NCI-H2196 treated with DMSO at 0.1 percent for 48 hours (cell line): ENCODE measurements around the gene AP3S1.
"Not testable (repeated sequence)": the region's sequence is repeated elsewhere in the genome, so short reads cannot be mapped to it uniquely, and the experiment has no call there.

Experiments
- DNase-seq: peaks from one replicate; lab custom pipeline; 2025; ENCODE audit not compliant: unreplicated experiment; lab: John Stamatoyannopoulos, UW

The AP3S1 gene

DNA sequence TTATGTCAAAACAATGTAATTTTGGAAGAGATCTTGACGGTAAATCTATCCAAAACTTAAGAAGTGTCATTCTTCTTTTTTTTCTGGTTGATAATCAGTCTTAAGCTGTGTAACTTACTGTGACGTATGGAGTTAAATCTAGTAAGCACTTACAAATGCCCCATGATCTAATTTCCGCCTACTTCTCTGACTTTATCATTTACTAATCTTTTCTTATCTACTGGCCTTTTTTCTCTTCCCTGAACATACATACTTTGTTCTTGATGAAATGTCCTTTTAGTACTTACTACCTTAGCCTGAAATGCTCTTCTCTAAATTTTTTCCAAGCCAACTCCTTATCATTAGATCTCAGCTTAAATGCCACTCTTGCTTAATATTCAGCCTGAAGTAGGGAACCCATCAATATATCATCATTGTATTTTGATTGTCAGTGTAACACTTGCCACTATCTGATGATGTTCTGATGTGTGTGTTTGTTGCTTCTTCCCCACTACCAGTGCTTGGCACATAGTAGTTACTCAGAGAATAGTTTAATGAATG, 27.6 kb downstream of the AP3S1 start:
- DNase-seq = no peak

DNA sequence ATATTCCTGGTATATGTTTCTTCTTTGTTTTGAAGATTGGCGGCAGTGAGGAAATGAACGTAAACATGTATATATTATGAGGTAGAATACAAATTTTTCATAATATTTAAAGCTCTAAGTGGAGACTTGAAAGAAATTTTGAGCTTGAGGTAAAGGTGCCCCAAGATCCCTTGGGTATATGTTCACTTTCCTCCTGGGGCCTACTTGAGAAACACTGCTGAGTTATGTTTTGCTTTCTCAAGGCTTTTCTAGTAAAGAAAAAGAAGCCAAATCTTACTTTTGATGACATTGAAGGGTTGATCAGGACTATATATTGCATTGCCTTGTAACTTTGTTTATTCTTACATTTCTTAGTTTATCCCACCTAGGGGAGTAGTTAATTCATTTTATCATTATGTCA, 30.7 kb downstream of the AP3S1 start:
- DNase-seq = no peak

GRCh38 chr5:115873392-115873791, 31.7 kb downstream of the AP3S1 start:
- no peak for DNase-seq

GRCh38 chr5:115875447-115875846, 33.7 kb downstream of the AP3S1 start:
- no peak for DNase-seq

GRCh38 chr5:115877342-115877741, 35.6 kb downstream of the AP3S1 start:
- DNase-seq = not testable (repeated sequence)

- not testable (repeated sequence) for DNase-seq
Observed at GRCh38 chr5:115882434-115882833, 40.7 kb downstream of the AP3S1 start.

- no peak for DNase-seq
Observed at GRCh38 chr5:115884704-115885103, 43.0 kb downstream of the AP3S1 start.

DNA sequence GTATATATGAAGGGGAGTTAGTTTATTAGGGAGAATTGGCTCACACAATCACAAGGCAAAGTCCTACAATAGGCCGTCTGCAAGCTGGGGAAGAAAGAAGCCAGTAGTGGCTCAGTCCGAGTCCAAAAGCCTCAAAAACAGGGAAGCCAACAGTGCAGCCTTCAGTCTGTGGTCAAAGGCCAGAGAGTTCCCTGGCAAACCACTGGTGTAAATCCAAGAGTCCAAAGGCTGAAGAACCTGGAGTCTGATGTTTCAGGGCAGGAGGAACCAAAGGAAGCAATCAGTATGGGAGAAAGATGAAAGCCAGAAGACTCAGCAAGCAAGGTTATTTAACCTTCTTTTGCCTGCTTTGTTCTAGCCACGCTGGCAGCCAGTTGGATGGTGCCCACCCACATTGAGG, 43.5 kb downstream of the AP3S1 start:
- DNase-seq = not testable (repeated sequence)

GRCh38 chr5:115888027-115888426, 46.3 kb downstream of the AP3S1 start:
- DNase-seq = no peak

DNA sequence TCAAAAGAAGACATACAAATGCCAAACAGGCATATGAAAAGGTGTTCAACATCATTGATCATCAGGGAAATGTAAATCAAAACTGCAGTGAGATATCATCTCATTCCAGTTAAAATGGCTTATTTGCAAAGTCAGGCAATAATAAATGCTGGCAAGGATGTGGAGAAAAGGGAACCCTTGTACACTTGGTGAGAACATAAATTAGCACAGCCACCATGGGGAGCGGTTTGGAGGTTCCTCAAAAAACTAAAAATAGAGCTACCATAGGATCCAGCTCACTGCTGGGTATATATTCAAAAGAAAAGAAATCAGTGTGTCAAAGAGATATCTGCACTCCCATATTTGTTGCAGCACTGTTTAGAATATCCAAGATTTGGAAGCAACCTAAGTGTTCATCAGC, 50.3 kb downstream of the AP3S1 start:
- DNase-seq = no peak

- no peak for DNase-seq
Observed at GRCh38 chr5:115894342-115894741, 52.6 kb downstream of the AP3S1 start.

- no peak for DNase-seq
Observed at GRCh38 chr5:115895821-115896220, 54.1 kb downstream of the AP3S1 start.

- DNase-seq = no peak
Observed at GRCh38 chr5:115898656-115899055, 56.9 kb downstream of the AP3S1 start.

GRCh38 chr5:115907177-115907576, 65.4 kb downstream of the AP3S1 start:
- no peak for DNase-seq

GRCh38 chr5:115913623-115914400, 72.1 kb downstream of the AP3S1 start:
- DNase-seq = not testable (repeated sequence)

- DNase-seq = no peak
Observed at GRCh38 chr5:115920171-115920725, 78.5 kb downstream of the AP3S1 start.

GRCh38 chr5:115928578-115929407, 87.1 kb downstream of the AP3S1 start:
- DNase-seq = not testable (repeated sequence)

- DNase-seq = not testable (repeated sequence)
Observed at GRCh38 chr5:115930171-115930570, 88.4 kb downstream of the AP3S1 start.

- no peak for DNase-seq
Observed at GRCh38 chr5:115930630-115931337, 89.0 kb downstream of the AP3S1 start.

DNA sequence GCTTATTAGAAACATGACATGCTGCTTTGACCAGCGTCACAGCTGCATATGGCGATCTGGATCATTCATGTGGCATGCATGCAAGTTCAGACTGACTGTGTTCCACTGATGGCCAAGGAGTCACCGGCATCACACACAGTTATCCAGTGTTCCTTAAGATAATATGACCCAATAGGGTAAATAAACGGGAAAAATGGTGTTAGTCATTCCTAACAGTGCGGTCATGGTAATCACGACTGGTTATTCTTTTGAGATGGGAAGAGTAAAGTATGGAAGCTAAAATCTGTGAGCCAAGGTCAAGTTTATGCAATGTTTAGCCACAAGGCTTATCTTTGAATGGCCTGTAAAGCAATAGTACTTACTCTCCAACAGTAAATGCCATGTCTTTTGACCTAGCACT, 91.3 kb downstream of the AP3S1 start:
- DNase-seq = no peak

- no peak for DNase-seq
Observed at GRCh38 chr5:115934388-115934974, 92.7 kb downstream of the AP3S1 start.
